Keratinocyte (primary cell): ENCODE measurements around the gene DPF3.

Experiments used
- EZH2 ChIP-seq: IDR thresholded peaks from one replicate; pipeline ENCODE4 v1.6.1; 2012; ENCODE audit warnings: inconsistent platforms, mild to moderate bottlenecking, low read length, moderate library complexity
- TF ChIP-seq, protein P1 (sequence below), 3 experiments: IDR thresholded peaks in 1 of 3; conservative IDR thresholded peaks in 1 of 3; optimal IDR thresholded peaks in 1 of 3; 2 replicates in 2 of 3; 3 replicates in 1 of 3; pipeline versions ENCODE3 to v1.5.1; 2011; ENCODE audit warnings: low read length in 3 of 3, mild to moderate bottlenecking in 3 of 3, moderate library complexity in 2 of 3, control low read depth in 1 of 3, inconsistent platforms in 1 of 3; ENCODE audit not compliant: insufficient read depth in 2 of 3; ENCODE audit errors: extremely low read depth in 1 of 3

DNA sequence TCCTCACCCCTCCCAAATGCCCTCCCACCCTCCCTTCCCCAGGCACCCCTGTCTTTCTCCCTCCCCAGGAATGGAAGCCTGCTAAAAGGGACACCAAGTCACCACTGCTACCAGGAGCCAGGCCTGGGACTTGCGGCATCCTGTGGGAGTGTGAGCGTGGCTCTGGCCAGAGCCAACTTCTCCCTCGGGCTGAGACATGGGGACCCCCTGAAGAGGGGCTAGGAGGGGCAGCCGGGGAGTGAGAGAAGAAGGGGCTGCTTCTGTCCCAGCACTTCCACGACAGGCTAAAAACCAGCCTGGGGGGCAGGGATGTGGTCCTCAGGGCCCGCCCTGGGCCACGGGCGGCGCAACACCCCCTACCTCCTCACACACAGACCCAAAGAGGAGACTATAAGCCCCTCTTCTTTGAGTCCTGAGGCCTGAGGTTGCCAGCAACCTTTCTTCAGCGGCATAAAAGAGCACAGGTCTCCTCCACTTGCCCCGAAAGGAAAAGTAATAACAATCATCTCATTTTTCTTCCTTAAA lies 278.9 kb downstream of the DPF3 start:
- TF ChIP-seq, protein P1, sequence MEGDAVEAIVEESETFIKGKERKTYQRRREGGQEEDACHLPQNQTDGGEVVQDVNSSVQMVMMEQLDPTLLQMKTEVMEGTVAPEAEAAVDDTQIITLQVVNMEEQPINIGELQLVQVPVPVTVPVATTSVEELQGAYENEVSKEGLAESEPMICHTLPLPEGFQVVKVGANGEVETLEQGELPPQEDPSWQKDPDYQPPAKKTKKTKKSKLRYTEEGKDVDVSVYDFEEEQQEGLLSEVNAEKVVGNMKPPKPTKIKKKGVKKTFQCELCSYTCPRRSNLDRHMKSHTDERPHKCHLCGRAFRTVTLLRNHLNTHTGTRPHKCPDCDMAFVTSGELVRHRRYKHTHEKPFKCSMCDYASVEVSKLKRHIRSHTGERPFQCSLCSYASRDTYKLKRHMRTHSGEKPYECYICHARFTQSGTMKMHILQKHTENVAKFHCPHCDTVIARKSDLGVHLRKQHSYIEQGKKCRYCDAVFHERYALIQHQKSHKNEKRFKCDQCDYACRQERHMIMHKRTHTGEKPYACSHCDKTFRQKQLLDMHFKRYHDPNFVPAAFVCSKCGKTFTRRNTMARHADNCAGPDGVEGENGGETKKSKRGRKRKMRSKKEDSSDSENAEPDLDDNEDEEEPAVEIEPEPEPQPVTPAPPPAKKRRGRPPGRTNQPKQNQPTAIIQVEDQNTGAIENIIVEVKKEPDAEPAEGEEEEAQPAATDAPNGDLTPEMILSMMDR (optimal IDR thresholded peaks at IDR 0.05 in 1 of 3, IDR thresholded peaks at IDR 0.05 in 1 of 3, conservative IDR thresholded peaks at IDR 0.05 in 1 of 3; ENCODE audit: extremely low read depth in 1 of 3, insufficient read depth in 2 of 3, low read length in 3 of 3) = no peak
- no peak for TF ChIP-seq EZH2
